Large intestine (tissue), 12 donors: ENCODE data around the gene PRICKLE2. TPM values are rescaled to one million over a fixed set of nuclear protein-coding genes. Genes with fewer than 3 reads are reported as not detected.

Source experiments
- DNase-seq, 2 donors: peaks; one replicate each; pipeline versions ENCODE4 v3.0.0 to v3.0.0-alpha.2; 2013
- H3K27ac ChIP-seq: one replicate; pipeline ENCODE4 v1.5.1; 2013; ENCODE audit warnings: low read length
- H3K27me3 ChIP-seq: 2 replicates; pipeline ENCODE4 v1.6.1; 2013; ENCODE audit warnings: low read length; ENCODE audit not compliant: control insufficient read depth, insufficient read depth
- H3K36me3 ChIP-seq: 2 replicates; pipeline ENCODE4 v1.6.1; 2013; ENCODE audit warnings: low read length; ENCODE audit not compliant: control insufficient read depth, insufficient read depth
- H3K4me1 ChIP-seq: one replicate; pipeline ENCODE4 v1.6.1; 2013; ENCODE audit warnings: low read length; ENCODE audit not compliant: control insufficient read depth, insufficient read depth
- H3K4me3 ChIP-seq: one replicate; pipeline ENCODE4 v1.5.1; 2013; ENCODE audit warnings: low read length
- H3K9me3 ChIP-seq: one replicate; pipeline ENCODE4 v1.6.1; 2013; ENCODE audit warnings: mild to moderate bottlenecking, low read depth, low read length, moderate library complexity; ENCODE audit not compliant: control insufficient read depth
- WGBS: methylation state at CpG from one replicate; pipeline ENCODE4 v1.1.5; 2013; ENCODE audit warnings: low lambda C conversion rate; ENCODE audit not compliant: insufficient coverage; 5-methylcytosine and 5-hydroxymethylcytosine counted together
- long read RNA-seq, 11 donors: transcript quantifications; one replicate each; lab custom pipeline, GENCODE V29; 2026
- polyA plus RNA-seq: library from polyadenylated mRNA; unstranded; fragments of 120-200 nt; gene quantifications from one replicate; pipeline ENCODE4 v1.2.1, GENCODE V29; 2013

The PRICKLE2 gene, protein sequence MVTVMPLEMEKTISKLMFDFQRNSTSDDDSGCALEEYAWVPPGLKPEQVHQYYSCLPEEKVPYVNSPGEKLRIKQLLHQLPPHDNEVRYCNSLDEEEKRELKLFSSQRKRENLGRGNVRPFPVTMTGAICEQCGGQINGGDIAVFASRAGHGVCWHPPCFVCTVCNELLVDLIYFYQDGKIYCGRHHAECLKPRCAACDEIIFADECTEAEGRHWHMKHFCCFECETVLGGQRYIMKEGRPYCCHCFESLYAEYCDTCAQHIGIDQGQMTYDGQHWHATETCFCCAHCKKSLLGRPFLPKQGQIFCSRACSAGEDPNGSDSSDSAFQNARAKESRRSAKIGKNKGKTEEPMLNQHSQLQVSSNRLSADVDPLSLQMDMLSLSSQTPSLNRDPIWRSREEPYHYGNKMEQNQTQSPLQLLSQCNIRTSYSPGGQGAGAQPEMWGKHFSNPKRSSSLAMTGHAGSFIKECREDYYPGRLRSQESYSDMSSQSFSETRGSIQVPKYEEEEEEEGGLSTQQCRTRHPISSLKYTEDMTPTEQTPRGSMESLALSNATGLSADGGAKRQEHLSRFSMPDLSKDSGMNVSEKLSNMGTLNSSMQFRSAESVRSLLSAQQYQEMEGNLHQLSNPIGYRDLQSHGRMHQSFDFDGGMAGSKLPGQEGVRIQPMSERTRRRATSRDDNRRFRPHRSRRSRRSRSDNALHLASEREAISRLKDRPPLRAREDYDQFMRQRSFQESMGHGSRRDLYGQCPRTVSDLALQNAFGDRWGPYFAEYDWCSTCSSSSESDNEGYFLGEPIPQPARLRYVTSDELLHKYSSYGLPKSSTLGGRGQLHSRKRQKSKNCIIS
- polyA plus RNA-seq = 10.5 TPM
- long read RNA-seq, donor 1, full-length matches to known transcripts = 6 of 6 reads
- long read RNA-seq, donor 1, partial matches to known transcripts = 0 of 6 reads
- long read RNA-seq, donor 1, other reads (novel, unspliced or antisense) = 0 of 6 reads
- long read RNA-seq, donor 2, full-length matches to known transcripts = 24 of 24 reads
- long read RNA-seq, donor 2, partial matches to known transcripts = 0 of 24 reads
- long read RNA-seq, donor 2, other reads (novel, unspliced or antisense) = 0 of 24 reads
- long read RNA-seq, donor 3 = 0 reads
- long read RNA-seq, donor 4 = 0 reads
- long read RNA-seq, donor 5, full-length matches to known transcripts = 5 of 5 reads
- long read RNA-seq, donor 5, partial matches to known transcripts = 0 of 5 reads
- long read RNA-seq, donor 5, other reads (novel, unspliced or antisense) = 0 of 5 reads
- long read RNA-seq, donor 6, full-length matches to known transcripts = 7 of 7 reads
- long read RNA-seq, donor 6, partial matches to known transcripts = 0 of 7 reads
- long read RNA-seq, donor 6, other reads (novel, unspliced or antisense) = 0 of 7 reads
- long read RNA-seq, donor 7, full-length matches to known transcripts = 10 of 10 reads
- long read RNA-seq, donor 7, partial matches to known transcripts = 0 of 10 reads
- long read RNA-seq, donor 7, other reads (novel, unspliced or antisense) = 0 of 10 reads
- long read RNA-seq, donor 8, full-length matches to known transcripts = 19 of 19 reads
- long read RNA-seq, donor 8, partial matches to known transcripts = 0 of 19 reads
- long read RNA-seq, donor 8, other reads (novel, unspliced or antisense) = 0 of 19 reads
- long read RNA-seq, donor 9, full-length matches to known transcripts = 11 of 11 reads
- long read RNA-seq, donor 9, partial matches to known transcripts = 0 of 11 reads
- long read RNA-seq, donor 9, other reads (novel, unspliced or antisense) = 0 of 11 reads
- long read RNA-seq, donor 10, full-length matches to known transcripts = 12 of 12 reads
- long read RNA-seq, donor 10, partial matches to known transcripts = 0 of 12 reads
- long read RNA-seq, donor 10, other reads (novel, unspliced or antisense) = 0 of 12 reads
- long read RNA-seq, donor 11, full-length matches to known transcripts = 4 of 4 reads
- long read RNA-seq, donor 11, partial matches to known transcripts = 0 of 4 reads
- long read RNA-seq, donor 11, other reads (novel, unspliced or antisense) = 0 of 4 reads

DNA sequence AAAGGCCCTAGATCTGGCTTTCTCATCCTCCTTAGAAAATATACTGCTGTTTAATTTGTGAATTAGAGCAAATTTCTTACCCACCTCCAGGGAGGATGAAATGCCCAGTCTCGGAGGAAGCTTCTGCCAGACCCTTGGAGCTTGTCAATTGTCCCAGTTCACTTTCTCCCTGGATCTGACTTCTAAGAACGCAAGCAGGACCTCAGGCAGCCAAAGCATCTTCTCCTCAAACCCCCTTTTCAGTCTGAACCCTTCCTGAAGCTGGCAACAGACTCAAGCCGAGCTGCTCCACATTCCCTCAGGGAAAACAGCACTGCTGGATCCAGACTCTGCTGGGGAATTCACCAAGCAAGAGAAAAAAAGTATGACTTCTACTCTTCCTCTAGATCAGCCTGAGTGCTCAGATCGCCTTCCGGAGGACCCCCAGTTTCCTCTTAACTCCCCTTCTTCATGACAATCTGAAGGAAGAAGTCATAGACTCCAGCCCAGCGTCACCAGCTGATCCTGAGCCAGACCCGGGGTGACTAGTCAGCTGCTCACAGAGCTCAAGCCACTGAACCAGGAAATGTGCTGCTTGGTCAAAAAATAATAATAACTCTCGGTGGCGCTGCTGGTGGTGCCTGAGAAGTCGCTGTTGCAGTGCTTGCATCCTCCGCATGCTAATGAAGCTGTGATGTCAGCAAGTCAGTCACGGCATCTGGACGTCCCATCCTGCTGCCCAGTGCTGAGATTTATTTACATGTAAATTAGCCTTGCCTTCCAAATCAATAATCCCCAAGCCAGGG, at the start of gene PRICKLE2:
Gene PRICKLE2 (minus strand): TSS at position 641 of the 785 bp plus-strand sequence. CDS start 26,539 bp downstream, outside the sequence.
- Histone ChIP-seq H3K36me3 (no peaks in the 10 kb centered on the region), H3K4me1 (no peaks in the 10 kb centered on the region), H3K27me3 (no peaks in the 10 kb centered on the region), H3K4me3 (peak within 1 kb of the TSS; percentile 23), H3K27ac (peak within 1 kb of the TSS; percentile 71), H3K9me3 (no peaks in the 10 kb centered on the region)
- WGBS = no CpG with 5 or more reads among the region's 13 CpGs
- DNase-seq = peak; percentile 47 to 55

DNA sequence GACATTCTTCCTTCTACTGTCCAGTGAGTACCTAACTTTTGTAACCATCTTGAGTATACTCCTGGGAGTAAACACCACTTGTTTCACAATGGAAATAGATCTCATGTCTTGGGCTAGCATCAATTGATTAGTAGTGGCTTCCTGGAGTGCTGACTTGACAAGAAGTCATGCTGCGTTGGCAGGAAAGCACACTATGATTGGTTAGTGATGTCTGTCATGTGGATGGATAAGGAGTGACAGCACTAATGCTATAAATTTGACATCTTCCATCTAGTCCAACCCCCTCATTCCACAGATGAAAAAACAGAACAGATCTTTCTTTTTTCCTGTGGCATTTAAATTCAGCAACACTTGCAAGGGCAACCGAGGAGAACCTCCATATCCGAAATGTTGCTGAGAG, 47.6 kb upstream of the PRICKLE2 start:
- Histone ChIP-seq H3K36me3 (no peaks in the 10 kb centered on the region), H3K4me3 (no peak overlapping the region), H3K27me3 (peaks cover 7% of the 10 kb centered on the region), H3K27ac (no peak overlapping the region), H3K9me3 (no peaks in the 10 kb centered on the region), H3K4me1 (no peaks in the 10 kb centered on the region)
- DNase-seq = no peak
- WGBS = no CpG with 5 or more reads among the region's 3 CpGs

DNA sequence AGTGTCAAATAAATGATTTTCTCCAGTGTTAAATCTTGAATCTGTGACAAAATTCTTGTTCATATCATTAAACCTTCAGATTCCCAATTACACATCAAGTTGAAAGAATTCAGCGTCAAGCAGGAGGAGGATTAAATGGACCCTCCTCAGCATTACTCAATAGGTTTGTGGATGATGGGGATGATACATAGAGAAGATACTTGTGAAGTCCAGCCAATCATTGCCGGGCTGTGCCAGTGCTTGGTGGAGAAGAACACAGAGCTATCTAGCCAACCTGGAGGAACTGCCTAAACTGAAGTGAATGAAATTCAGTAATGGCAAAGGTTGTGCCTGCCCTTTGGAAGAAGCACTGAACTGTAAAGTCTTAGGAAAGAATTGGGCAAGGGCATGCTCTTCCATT, 47.0 kb upstream of the PRICKLE2 start:
- Histone ChIP-seq H3K36me3 (no peaks in the 10 kb centered on the region), H3K27me3 (peaks cover 11% of the 10 kb centered on the region), H3K4me1 (no peaks in the 10 kb centered on the region), H3K9me3 (no peaks in the 10 kb centered on the region), H3K4me3 (no peak overlapping the region), H3K27ac (no peak overlapping the region)
- no peak for DNase-seq
- no CpG with 5 or more reads among the region's 2 CpGs for WGBS

GRCh38 chr3:64271631-64272030, 46.4 kb upstream of the PRICKLE2 start:
- WGBS = 80% methylated on average over 1 of the region's 2 CpGs
- H3K4me1 ChIP-seq = no peaks in the 10 kb centered on the region
- no peak overlapping the region for H3K4me3 ChIP-seq

DNA sequence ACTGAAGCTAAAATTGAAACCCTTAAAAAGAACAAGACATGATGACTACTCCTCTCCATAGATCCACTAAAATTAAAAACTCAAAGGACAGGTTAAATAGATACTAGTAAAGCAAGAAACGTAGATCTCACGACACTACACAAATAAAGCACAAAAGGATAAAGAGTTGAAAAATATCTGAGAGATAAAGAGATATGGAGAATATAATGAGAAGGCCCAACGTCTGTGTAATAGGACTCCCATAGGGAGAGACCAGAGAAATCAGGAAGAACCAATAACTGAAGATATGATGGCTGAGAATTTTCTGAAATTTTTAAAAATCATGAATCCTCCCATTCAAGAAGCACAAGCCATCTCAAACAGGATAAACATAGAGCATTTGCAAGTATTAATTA, 45.6 kb upstream of the PRICKLE2 start:
- peaks cover 11% of the 10 kb centered on the region for H3K27me3 ChIP-seq
- H3K4me3 ChIP-seq = no peak overlapping the region
- H3K9me3 ChIP-seq = no peaks in the 10 kb centered on the region
- DNase-seq = no peak
- no peaks in the 10 kb centered on the region for H3K4me1 ChIP-seq
- no peak overlapping the region for H3K27ac ChIP-seq
- 100% methylated on average over 3 of the region's 3 CpGs for WGBS
- H3K36me3 ChIP-seq = no peaks in the 10 kb centered on the region

More at GRCh38 chr3:64271631-64272030, 46.4 kb upstream of the PRICKLE2 start:
- Histone ChIP-seq H3K36me3 (no peaks in the 10 kb centered on the region), H3K9me3 (no peaks in the 10 kb centered on the region), H3K27me3 (peaks cover 11% of the 10 kb centered on the region), H3K27ac (no peak overlapping the region)
- no peak for DNase-seq

DNA sequence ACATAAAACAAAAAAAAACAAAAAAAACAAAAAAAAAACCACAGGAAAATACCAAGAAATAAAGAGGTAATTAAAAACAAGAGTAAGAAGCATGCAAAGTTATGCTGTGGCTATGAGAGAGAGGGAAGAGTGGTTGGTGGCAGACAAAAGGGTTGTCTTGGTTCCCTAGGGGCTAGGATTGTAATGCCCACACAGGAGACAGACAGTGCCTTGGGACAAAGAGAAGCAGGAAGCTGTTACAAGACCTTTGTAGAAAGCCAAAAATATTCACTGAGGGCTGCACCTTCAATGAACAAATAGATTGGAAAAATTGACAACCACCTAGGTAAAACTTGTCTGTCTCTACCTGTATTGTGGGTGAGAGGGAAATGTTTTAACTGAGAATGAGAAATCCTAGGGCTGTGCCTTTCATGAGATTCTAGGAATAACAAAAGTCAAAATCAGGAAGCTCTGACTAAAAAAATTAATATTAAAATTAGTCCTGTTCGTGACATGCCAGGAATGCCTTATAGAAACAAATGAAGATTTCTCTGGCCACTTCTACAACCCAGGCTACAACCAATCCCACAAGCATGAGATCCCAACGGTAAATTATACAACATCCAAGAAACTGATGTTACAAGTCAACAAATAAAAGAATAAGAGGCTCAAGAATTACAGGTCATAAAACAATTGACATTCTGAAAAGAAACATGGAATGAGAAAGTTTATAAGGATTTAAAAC, 45.0 kb upstream of the PRICKLE2 start:
- Histone ChIP-seq H3K4me1 (no peaks in the 10 kb centered on the region), H3K4me3 (no peak overlapping the region), H3K9me3 (no peaks in the 10 kb centered on the region), H3K27ac (no peak overlapping the region), H3K27me3 (peaks cover 11% of the 10 kb centered on the region), H3K36me3 (no peaks in the 10 kb centered on the region)
- no peak for DNase-seq
- WGBS = 83% methylated on average over 1 of the region's 2 CpGs

- Histone ChIP-seq H3K27me3 (peaks cover 11% of the 10 kb centered on the region), H3K4me1 (no peaks in the 10 kb centered on the region), H3K36me3 (no peaks in the 10 kb centered on the region), H3K27ac (no peak overlapping the region), H3K9me3 (no peaks in the 10 kb centered on the region), H3K4me3 (no peak overlapping the region)
- 89% methylated on average over 3 of the region's 4 CpGs for WGBS
- no peak for DNase-seq
These were observed 43.7 kb upstream of the PRICKLE2 start for GRCh38 chr3:64268926-64269325.
